ENCODE data around the gene SYT5. TPM values are rescaled to one million over a fixed set of nuclear protein-coding genes. Genes with fewer than 3 reads are reported as not detected.

Gene SYT5
- total and polyA plus RNA-seq, 2 donors (not counting 1 experiment from before 2014, with no cell fraction given) = 0.27 to 0.94 TPM

- peaks cover 3% of the 10 kb centered on the region for H3K4me1 Mint-ChIP-seq
- Histone ChIP-seq H3K9me3 (ENCODE audit: control extremely low read depth in 1 of 3, control insufficient read depth in 2 of 3, insufficient read depth in 1 of 3, low read length in 2 of 3) (peaks cover 0 to 11% (median 8%) of the 10 kb centered on the region in 3 donors), H3K27ac (ENCODE audit: low read length in 2 of 2) (no peak overlapping the region), H3K4me1 (ENCODE audit: control insufficient read depth in 2 of 2, insufficient read depth in 2 of 2, low read length in 2 of 2) (no peaks in the 10 kb centered on the region), H2AFZ (ENCODE audit: insufficient read depth, low read depth, low read length, poor library complexity, severe bottlenecking) (no peak overlapping the region), H3K4me2 (replicated peaks; ENCODE audit: low read depth, low read length, poor library complexity, severe bottlenecking) (no peak overlapping the region), H3K4me3 (ENCODE audit: control extremely low read depth in 1 of 5, extremely low read depth in 1 of 5, insufficient read depth in 1 of 5, low read depth in 2 of 5, low read length in 4 of 5) (no peak overlapping the region), H3K27me3 (replicated peaks in 1 of 4; ENCODE audit: control extremely low read depth in 1 of 4, control insufficient read depth in 3 of 4, insufficient read depth in 4 of 4, low read length in 3 of 4) (no peaks in the 10 kb centered on the region), H3K9ac (ENCODE audit: low read length) (no peak overlapping the region), H3K79me2 (ENCODE audit: control insufficient read depth, insufficient read depth, low read length) (no peaks in the 10 kb centered on the region), H4K20me1 (ENCODE audit: control insufficient read depth, insufficient read depth, low read length, poor library complexity, severe bottlenecking) (peaks cover 43% of the 10 kb centered on the region), H3K36me3 (replicated peaks in 1 of 2; ENCODE audit: control extremely low read depth in 1 of 2, control insufficient read depth in 1 of 2, extremely low read depth in 1 of 2, insufficient read depth in 2 of 2, low read length in 1 of 2) (peaks cover 3 to 31% of the 10 kb centered on the region in 2 experiments)
- 84% methylated on average over 24 of the region's 26 CpGs for WGBS (ENCODE audit: insufficient coverage)
- ATAC-seq (ENCODE audit: low read depth) (no peak), DNase-seq (no peak)
- peaks cover 3% of the 10 kb centered on the region for H3K9me3 Mint-ChIP-seq (ENCODE audit: insufficient read depth)
- ChIA-PET CTCF (interaction anchor here (0.5 to 0.9 kb wide), 2 partner anchors 36 to 55 kb away, joined by 3 read pairs; no protein-coding TSS in a partner anchor), POLR2A (no interaction called here)
- no peak overlapping the region for H3K4me3 Mint-ChIP-seq
- TF ChIP-seq EZH2 (IDR thresholded peaks at IDR 0.05; ENCODE audit: borderline replicate concordance, insufficient read depth, low read depth, low read length, poor library complexity, severe bottlenecking) (no peak), CTCF (IDR thresholded peaks at IDR 0.05) (no peak)
- H3K27me3 Mint-ChIP-seq = no peaks in the 10 kb centered on the region
- no peak overlapping the region for H3K27ac Mint-ChIP-seq
- intact Hi-C loops (cut with micrococcal nuclease) = no loop called here
These were observed 44.1 kb upstream of the SYT5 start for GRCh38 chr19:55224038-55224665.

GRCh38 chr19:55223291-55224037, 43.4 kb upstream of the SYT5 start:
- intact Hi-C loops (cut with micrococcal nuclease) = no loop called here
- Histone ChIP-seq H3K27ac (ENCODE audit: low read length in 2 of 2) (no peak overlapping the region), H3K4me3 (ENCODE audit: control extremely low read depth in 1 of 5, extremely low read depth in 1 of 5, insufficient read depth in 1 of 5, low read depth in 2 of 5, low read length in 4 of 5) (no peak overlapping the region), H3K4me1 (ENCODE audit: control insufficient read depth in 2 of 2, insufficient read depth in 2 of 2, low read length in 2 of 2) (no peaks in the 10 kb centered on the region), H3K79me2 (ENCODE audit: control insufficient read depth, insufficient read depth, low read length) (no peaks in the 10 kb centered on the region), H3K9ac (ENCODE audit: low read length) (no peak overlapping the region), H4K20me1 (ENCODE audit: control insufficient read depth, insufficient read depth, low read length, poor library complexity, severe bottlenecking) (peaks cover 36% of the 10 kb centered on the region), H3K9me3 (ENCODE audit: control extremely low read depth in 1 of 3, control insufficient read depth in 2 of 3, insufficient read depth in 1 of 3, low read length in 2 of 3) (peaks cover 0 to 11% (median 8%) of the 10 kb centered on the region in 3 donors), H3K36me3 (replicated peaks in 1 of 2; ENCODE audit: control extremely low read depth in 1 of 2, control insufficient read depth in 1 of 2, extremely low read depth in 1 of 2, insufficient read depth in 2 of 2, low read length in 1 of 2) (peaks cover 3 to 24% of the 10 kb centered on the region in 2 experiments), H3K27me3 (replicated peaks in 1 of 4; ENCODE audit: control extremely low read depth in 1 of 4, control insufficient read depth in 3 of 4, insufficient read depth in 4 of 4, low read length in 3 of 4) (no peaks in the 10 kb centered on the region), H3K4me2 (replicated peaks; ENCODE audit: low read depth, low read length, poor library complexity, severe bottlenecking) (no peak overlapping the region), H2AFZ (ENCODE audit: insufficient read depth, low read depth, low read length, poor library complexity, severe bottlenecking) (no peak overlapping the region)
- DNase-seq (no peak), ATAC-seq (ENCODE audit: low read depth) (no peak)
- Mint-ChIP-seq H3K9me3 (ENCODE audit: insufficient read depth) (peaks cover 3% of the 10 kb centered on the region), H3K4me3 (no peak overlapping the region), H3K4me1 (peaks cover 3% of the 10 kb centered on the region), H3K27ac (no peak overlapping the region), H3K27me3 (no peaks in the 10 kb centered on the region)
- no peak for TF ChIP-seq EZH2 (IDR thresholded peaks at IDR 0.05; ENCODE audit: borderline replicate concordance, insufficient read depth, low read depth, low read length, poor library complexity, severe bottlenecking)
- TF ChIP-seq CTCF (IDR thresholded peaks at IDR 0.05) = no peak
- ChIA-PET CTCF (interaction anchor here (0.5 to 0.9 kb wide), 2 partner anchors 37 to 55 kb away, joined by 3 read pairs; no protein-coding TSS in a partner anchor), POLR2A (no interaction called here)
- 90% methylated on average over 12 of the region's 17 CpGs for WGBS (ENCODE audit: insufficient coverage)

Data from B cell (primary cell).